ENCODE data around the gene CCDC13. TPM values are rescaled to one million over a fixed set of nuclear protein-coding genes. Genes with fewer than 3 reads are reported as not detected.

The CCDC13 gene
- total RNA-seq, 1 donor from 2014 or later: 0.24 TPM

- intact Hi-C loops (cut with DNase I): loop anchor here (5.0 kb wide), 2 partner anchors 40 to 90 kb away; partner anchors contain the start of genes HHATL and ZBTB47
- no peak for ATAC-seq (ENCODE audit: poor library complexity)
- DNase-seq: no peak
Observed at GRCh38 chr3:42742688-42743087, 30.4 kb downstream of the CCDC13 start.

DNA sequence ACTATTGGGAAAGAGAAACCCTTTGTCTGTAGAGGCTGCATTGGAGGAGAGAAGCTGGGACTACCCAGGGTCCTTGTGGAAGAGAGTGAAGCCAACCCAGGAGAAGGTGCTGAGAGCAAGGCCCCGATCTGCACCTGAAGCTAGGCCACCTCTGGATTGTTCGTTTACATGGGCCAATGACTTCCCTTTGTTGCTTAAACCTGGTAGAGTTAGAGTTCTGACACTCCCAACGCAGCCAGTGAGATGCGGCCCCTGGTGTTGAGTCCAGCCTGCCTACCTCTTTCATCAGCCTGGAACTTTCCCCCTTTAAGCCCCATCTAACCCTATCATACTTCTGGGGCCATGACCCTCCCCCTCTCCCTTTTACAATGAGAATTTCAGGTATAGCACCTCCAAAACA, 30.8 kb downstream of the CCDC13 start:
- ATAC-seq (ENCODE audit: poor library complexity) (no peak), DNase-seq (no peak)
- intact Hi-C loops (cut with DNase I): loop anchor here (5.0 kb wide), 2 partner anchors 40 to 90 kb away; partner anchors contain the start of genes HHATL and ZBTB47

DNA sequence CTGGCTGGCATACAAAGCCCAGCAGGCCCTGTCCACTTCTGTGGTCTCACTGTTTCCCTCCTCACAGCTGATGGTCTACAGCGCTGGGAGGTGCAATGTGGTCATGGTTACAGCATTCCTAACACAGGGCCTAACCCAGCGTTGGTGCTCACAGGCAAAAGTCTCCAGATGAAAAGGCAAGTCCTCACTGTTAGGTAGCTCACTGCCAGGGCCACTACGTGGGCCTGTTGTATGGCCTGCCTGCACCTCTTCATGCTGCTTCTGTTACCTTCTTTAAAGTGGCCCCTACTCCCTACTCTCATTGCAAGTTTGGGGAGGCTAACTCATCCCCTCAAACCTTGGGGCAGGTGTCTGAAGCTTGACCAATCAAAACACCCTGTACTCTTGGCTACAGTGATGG, 31.3 kb downstream of the CCDC13 start:
- intact Hi-C loops (cut with DNase I): loop anchor here (5.0 kb wide), 2 partner anchors 39 to 89 kb away; partner anchors contain the start of genes HHATL and ZBTB47
- no peak for DNase-seq
- ATAC-seq (ENCODE audit: poor library complexity): no peak

- intact Hi-C loops (cut with DNase I): loop anchor here (5.0 kb wide), 2 partner anchors 37 to 87 kb away; partner anchors contain the start of genes HHATL and ZBTB47
- DNase-seq: peak; percentile 93
- ATAC-seq (ENCODE audit: poor library complexity): peak; percentile 93
Observed at GRCh38 chr3:42739401-42740158, 33.5 kb downstream of the CCDC13 start.

DNA sequence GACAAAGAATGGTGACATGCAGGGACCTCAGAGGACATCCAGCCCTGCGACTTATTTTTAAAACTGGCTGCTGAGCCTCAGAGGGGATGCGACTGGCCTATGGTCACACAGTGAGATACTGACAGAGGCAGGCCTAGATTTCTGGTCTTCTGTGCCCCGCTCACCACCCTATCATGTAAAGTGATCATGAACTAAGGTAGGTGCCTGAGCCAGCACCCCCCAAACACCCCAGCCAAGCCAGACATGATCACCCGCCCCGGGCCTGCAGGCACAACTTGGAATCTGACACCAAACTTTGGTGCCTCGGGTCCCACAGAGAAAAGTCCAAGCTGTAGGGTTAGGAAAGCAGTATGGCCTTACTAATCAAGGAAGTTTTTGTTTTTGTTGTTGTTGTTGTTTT, 36.5 kb downstream of the CCDC13 start:
- ATAC-seq (ENCODE audit: poor library complexity) (no peak), DNase-seq (no peak)
- intact Hi-C loops (cut with DNase I): no loop called here

DNA sequence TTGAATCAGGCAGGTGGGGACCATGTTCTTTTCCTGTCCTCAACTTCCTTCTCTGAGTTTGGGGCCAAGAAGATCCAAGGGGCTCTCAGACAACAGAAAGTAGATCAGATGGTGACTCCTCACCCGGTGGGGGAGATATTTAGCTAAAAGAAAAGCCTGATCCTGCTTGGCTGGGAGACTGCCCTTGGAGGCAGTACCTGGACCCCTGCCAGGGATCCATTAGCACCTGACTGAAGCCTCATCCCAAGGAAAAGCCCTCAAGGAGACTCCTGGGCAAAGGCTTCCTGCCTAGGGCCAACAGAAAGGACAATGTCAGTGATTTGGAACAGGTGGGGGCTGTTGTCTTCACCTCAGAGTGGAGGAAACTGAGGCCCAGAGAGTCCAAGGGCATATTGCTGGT, 37.0 kb downstream of the CCDC13 start:
- DNase-seq: no peak
- no peak for ATAC-seq (ENCODE audit: poor library complexity)
- intact Hi-C loops (cut with DNase I): no loop called here

DNA sequence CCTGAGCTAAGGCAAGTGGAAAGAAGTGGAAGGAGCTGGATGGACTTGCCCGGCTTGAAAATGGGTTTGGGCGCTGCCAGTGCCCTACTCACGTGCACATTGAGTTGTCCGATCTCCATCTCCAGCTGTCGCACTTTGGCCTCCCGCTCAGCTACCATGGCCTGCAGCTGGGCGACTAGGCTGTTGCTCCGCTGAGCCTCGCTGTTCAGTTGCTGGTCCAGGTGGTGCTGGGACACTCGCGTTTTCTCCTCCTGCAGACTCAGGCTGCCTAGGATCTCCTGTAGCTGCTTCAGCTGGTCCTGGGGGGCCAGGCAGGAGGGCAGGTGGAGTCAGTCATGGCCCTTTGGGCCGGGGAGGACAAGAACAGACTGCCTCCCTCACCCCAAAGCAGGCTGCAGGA, 37.4 kb downstream of the CCDC13 start:
- no peak for DNase-seq
- intact Hi-C loops (cut with DNase I): no loop called here
- no peak for ATAC-seq (ENCODE audit: poor library complexity)

DNA sequence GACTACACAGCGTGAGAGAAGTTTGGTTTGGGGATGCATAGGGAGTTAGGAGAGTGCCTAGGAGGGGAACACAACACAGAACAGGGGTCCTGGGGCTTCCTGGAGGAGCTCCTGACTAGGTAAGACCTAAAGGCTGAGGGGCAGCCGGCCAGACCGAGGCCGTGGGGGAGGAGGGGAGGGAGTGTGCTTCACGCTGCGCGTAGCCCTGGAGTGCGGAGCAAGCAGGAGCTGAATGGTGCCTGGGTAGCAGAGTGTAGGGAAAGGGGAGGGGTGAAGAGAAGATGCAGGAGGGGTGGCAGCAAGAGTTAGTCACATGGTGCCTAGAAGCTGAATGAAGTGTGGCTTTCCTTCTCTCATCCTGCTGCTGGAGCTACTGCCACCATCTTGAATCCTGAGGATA, 38.0 kb downstream of the CCDC13 start:
- intact Hi-C loops (cut with DNase I): no loop called here
- DNase-seq (no peak), ATAC-seq (ENCODE audit: poor library complexity) (no peak)

- no peak for ATAC-seq (ENCODE audit: poor library complexity)
- DNase-seq: no peak
- intact Hi-C loops (cut with DNase I): no loop called here
Observed at GRCh38 chr3:42734263-42734860, 38.7 kb downstream of the CCDC13 start.

DNA sequence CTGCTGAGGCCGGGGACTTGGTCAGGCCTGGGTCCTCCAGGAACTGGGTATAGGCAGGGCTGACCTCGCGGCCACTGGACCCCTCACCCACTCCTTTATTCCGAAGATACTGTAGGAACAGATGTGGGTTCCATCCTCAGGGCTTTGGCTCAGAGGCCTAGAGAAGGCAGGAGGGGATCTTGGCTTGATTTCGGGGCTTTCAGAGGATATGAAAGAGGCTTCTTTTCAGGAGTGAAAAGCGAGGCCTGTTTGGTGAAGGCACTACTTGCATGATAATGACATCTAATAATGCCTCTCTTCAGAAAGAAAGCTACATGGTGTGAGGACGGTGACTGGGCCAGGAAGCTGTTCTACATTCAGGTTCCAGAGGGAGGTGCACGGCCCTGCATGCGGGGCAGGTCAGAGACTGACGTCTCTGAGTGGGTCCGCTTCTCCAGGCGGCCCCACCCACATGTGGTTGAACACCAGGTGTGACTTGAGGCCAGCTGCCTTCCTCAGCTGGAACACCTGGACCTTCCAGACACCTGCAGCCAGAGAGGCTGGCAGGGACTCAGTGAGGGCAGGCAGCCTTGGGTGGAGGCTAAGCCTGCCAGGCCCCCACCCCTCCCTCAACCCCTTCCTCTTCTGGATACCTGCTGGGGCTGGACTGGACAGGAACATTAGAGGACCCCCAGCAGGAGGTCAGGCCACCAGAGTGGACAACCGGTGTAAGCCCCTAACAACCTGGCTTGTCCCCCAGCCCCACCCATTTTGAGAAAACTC, 39.4 kb downstream of the CCDC13 start:
- no peak for DNase-seq
- no peak for ATAC-seq (ENCODE audit: poor library complexity)
- intact Hi-C loops (cut with DNase I): no loop called here

- no peak for DNase-seq
- ATAC-seq (ENCODE audit: poor library complexity): no peak
Observed at GRCh38 chr3:42732829-42733459, 40.1 kb downstream of the CCDC13 start.

DNA sequence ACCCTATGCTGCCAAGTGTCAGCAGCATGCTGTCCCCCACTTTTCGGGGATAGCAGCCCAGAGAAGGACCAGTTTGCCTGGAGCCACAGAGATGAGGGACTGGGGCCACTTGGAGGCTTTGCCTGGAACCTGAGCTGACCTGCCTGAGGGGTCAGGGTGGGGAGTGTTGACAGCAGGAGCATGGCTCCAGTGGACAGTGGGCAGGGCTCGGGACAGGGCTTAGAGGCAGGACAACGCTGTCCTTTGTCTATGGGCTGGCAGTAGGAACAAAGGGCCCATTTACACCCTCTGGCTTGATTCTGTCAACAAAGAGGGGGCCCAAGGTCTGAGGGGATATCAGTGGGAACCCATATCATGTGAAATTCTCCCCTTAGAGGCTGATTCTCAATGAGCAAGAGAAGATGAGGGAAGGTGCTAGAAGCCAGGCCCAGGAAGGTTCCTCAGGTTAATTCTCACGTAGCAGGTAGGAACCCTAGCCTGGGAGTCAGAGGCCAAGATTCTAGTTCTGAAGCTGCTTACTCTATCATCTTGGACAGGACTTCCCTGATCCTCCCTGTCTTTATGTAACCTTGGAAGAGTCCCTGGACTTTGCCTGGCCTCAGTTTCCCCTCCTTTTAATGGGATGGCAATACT, 40.7 kb downstream of the CCDC13 start:
- ATAC-seq (ENCODE audit: poor library complexity) (no peak), DNase-seq (no peak)

More at GRCh38 chr3:42732829-42733459, 40.1 kb downstream of the CCDC13 start:
- intact Hi-C loops (cut with DNase I): no loop called here

GRCh38 chr3:42731476-42732195, 41.4 kb downstream of the CCDC13 start:
- intact Hi-C loops (cut with DNase I): no loop called here
- no peak for DNase-seq

More for the DNA sequence above, 40.7 kb downstream of the CCDC13 start:
- intact Hi-C loops (cut with DNase I): no loop called here

GRCh38 chr3:42730706-42731420, 42.2 kb downstream of the CCDC13 start:
- no peak for ATAC-seq (ENCODE audit: poor library complexity)
- intact Hi-C loops (cut with DNase I): no loop called here
- no peak for DNase-seq

More at GRCh38 chr3:42731476-42732195, 41.4 kb downstream of the CCDC13 start:
- ATAC-seq (ENCODE audit: poor library complexity): no peak

DNA sequence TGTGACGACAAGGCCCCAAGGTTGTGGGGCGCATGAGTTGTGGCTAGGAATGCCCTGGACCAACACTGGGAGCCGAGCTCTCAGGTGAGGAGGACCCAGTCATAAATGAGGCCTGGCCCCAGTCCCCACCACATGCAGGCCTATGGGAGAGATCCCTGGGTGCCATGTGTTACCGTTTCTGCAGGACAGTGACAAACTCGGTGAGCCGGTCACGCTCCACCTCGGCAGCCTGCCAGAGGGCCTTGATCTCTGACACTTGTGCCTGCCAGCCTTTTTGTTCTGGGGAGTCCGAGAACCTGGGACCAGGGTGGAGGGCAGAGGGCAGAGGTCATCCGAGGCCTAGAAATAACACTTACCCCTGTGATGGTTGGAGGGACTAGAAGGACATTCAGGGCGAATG, 42.8 kb downstream of the CCDC13 start:
- intact Hi-C loops (cut with DNase I): no loop called here
- no peak for DNase-seq
- peak; percentile 36 for ATAC-seq (ENCODE audit: poor library complexity)

- DNase-seq: no peak
- intact Hi-C loops (cut with DNase I): no loop called here
- ATAC-seq (ENCODE audit: poor library complexity): peak; percentile 91
Observed at GRCh38 chr3:42729404-42730145, 43.5 kb downstream of the CCDC13 start.
